Adrenal gland (tissue), 5 donors: ENCODE results near the gene MED12L.

Source experiments
- CTCF ChIP-seq, 6 experiments: fragments of 450-650 bp in 4 of 6; fragments of 200-600 bp in 2 of 6; sonication (generic) in 1 of 6; IDR thresholded peaks; 1 replicate in 5 of 6; 2 replicates in 1 of 6; pipeline versions ENCODE4 v1.5.1 to v1.8.0; 2016 to 2021; ENCODE audit warnings: antibody characterized with exemption in 6 of 6, mild to moderate bottlenecking in 2 of 6, moderate library complexity in 1 of 6
- POLR2A ChIP-seq, 2 donors: fragments of 450-650 bp; IDR thresholded peaks; one replicate each; pipeline ENCODE4 v1.6.1; 2017; ENCODE audit warnings: antibody characterized with exemption in 2 of 2, mild to moderate bottlenecking in 2 of 2, moderate library complexity in 1 of 2
- donor health status: DM: no; HTN: no; CAD: no.

- no peak for TF ChIP-seq CTCF (IDR thresholded peaks at IDR 0.05)
- TF ChIP-seq POLR2A (IDR thresholded peaks at IDR 0.05) = no peak
Measured at GRCh38 chr3:151096716-151097115, 11.3 kb downstream of the MED12L start.
